Upper lobe of left lung (tissue), 4 donors: ENCODE results near the gene EXOC4.

Experiments
- CTCF ChIP-seq, 6 experiments: fragments of 450-650 bp in 4 of 6; fragments of 200-600 bp in 2 of 6; sonication (generic) in 2 of 6; IDR thresholded peaks; one replicate each; pipeline ENCODE4 v1.5.1; 2016 to 2019; ENCODE audit warnings: antibody characterized with exemption in 6 of 6
- POLR2A ChIP-seq, 4 donors: fragments of 450-650 bp; IDR thresholded peaks; one replicate each; pipeline ENCODE4 v1.5.1; 2016 to 2017; ENCODE audit warnings: antibody characterized with exemption in 4 of 4, mild to moderate bottlenecking in 2 of 4
- POLR2AphosphoS5 ChIP-seq, 2 donors: sonication (generic); formaldehyde crosslinking; IDR thresholded peaks; one replicate each; pipeline ENCODE4 v1.5.1; 2017; ENCODE audit warnings: antibody characterized with exemption in 2 of 2

GRCh38 chr7:133619491-133619890 is 366.6 kb downstream of the EXOC4 start:
- TF ChIP-seq CTCF (IDR thresholded peaks at IDR 0.05): no peak
- TF ChIP-seq POLR2AphosphoS5 (IDR thresholded peaks at IDR 0.05): no peak
- no peak for TF ChIP-seq POLR2A (IDR thresholded peaks at IDR 0.05)
